OCI-LY3 (cell line): ENCODE data around the gene HSD11B2.

ENCODE experiments used
- EZH2phosphoT487 ChIP-seq: fragments of 200-600 bp; shearing (Covaris generic); IDR thresholded peaks from 2 replicates; pipeline ENCODE4 v1.6.1; 2018; ENCODE audit warnings: antibody characterized with exemption, mixed run types, low read depth
- TF ChIP-seq, protein P1 (sequence below): fragments of 200-600, 300-600 bp; sonication (generic); IDR thresholded peaks from 2 replicates; pipeline ENCODE4 v1.5.1; 2014; ENCODE audit warnings: antibody characterized with exemption, low read length, low read depth

DNA sequence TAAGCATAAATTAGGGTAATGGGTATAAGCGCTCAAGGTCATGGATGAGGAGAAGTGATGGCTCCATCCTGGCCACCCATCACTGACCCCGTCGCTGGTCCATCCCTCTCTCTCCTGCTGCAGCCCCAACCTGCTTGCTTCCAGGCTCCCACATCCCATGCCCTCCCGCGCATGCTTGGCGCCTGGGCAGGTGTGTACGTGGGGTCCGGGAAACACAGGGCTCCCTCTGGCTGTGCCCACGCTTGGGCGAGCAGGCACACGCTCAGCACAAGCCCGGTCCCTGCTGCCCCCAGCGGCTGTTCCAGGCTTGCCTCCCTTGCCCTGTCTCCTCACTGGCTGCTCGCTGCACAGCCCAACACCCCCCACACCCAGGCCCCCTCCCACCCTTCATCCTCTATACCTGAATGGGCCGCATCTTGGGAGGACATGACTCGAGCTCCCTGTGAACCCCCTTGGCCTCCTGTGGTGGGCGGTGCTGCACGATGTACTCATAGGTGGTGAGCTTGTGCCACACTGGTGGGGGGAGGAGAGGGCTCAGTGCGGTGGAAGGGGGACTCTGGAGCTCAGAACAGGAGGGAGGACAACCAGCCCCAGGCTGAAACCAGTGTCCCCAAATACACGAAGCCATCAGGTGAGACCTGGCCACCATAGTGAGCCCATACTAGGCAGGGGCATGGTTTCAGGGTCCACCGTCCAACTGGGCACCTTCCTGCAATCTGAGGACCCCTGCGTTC lies 32.9 kb upstream of the HSD11B2 start:
- TF ChIP-seq, protein P1, sequence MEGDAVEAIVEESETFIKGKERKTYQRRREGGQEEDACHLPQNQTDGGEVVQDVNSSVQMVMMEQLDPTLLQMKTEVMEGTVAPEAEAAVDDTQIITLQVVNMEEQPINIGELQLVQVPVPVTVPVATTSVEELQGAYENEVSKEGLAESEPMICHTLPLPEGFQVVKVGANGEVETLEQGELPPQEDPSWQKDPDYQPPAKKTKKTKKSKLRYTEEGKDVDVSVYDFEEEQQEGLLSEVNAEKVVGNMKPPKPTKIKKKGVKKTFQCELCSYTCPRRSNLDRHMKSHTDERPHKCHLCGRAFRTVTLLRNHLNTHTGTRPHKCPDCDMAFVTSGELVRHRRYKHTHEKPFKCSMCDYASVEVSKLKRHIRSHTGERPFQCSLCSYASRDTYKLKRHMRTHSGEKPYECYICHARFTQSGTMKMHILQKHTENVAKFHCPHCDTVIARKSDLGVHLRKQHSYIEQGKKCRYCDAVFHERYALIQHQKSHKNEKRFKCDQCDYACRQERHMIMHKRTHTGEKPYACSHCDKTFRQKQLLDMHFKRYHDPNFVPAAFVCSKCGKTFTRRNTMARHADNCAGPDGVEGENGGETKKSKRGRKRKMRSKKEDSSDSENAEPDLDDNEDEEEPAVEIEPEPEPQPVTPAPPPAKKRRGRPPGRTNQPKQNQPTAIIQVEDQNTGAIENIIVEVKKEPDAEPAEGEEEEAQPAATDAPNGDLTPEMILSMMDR = peak; percentile 58
- TF ChIP-seq EZH2phosphoT487 = no peak
